NCI-H2196 treated with DMSO at 0.1 percent for 48 hours (cell line): Measurements from ENCODE around the gene LTN1.

Experiments
- DNase-seq: peaks from one replicate; lab custom pipeline; 2025; ENCODE audit not compliant: unreplicated experiment; lab: John Stamatoyannopoulos, UW

The LTN1 gene

GRCh38 chr21:28928578-28929420 lies 63.9 kb downstream of the LTN1 start:
- no peak for DNase-seq

GRCh38 chr21:28927130-28927529 lies 65.5 kb downstream of the LTN1 start:
- no peak for DNase-seq

- no peak for DNase-seq
Measured at GRCh38 chr21:28923439-28923975, 69.2 kb downstream of the LTN1 start.

- no peak for DNase-seq
Measured at GRCh38 chr21:28922368-28922767, 70.3 kb downstream of the LTN1 start.

GRCh38 chr21:28916150-28916893 lies 76.4 kb downstream of the LTN1 start:
- DNase-seq: no peak

- no peak for DNase-seq
Measured at GRCh38 chr21:28913071-28913470, 79.6 kb downstream of the LTN1 start.

- DNase-seq: no peak
Measured at GRCh38 chr21:28910280-28910887, 82.3 kb downstream of the LTN1 start.

GRCh38 chr21:28908351-28908750 lies 84.3 kb downstream of the LTN1 start:
- no peak for DNase-seq

GRCh38 chr21:28906841-28907240 lies 85.8 kb downstream of the LTN1 start:
- no peak for DNase-seq

- no peak for DNase-seq
Measured at GRCh38 chr21:28906236-28906635, 86.4 kb downstream of the LTN1 start.

GRCh38 chr21:28904961-28905435 lies 87.7 kb downstream of the LTN1 start:
- no peak for DNase-seq

GRCh38 chr21:28903448-28903847 lies 89.2 kb downstream of the LTN1 start:
- no peak for DNase-seq

- DNase-seq: no peak
Measured at GRCh38 chr21:28900481-28900880, 92.2 kb downstream of the LTN1 start.

- DNase-seq: no peak
Measured at GRCh38 chr21:28899744-28900143, 92.9 kb downstream of the LTN1 start.

GRCh38 chr21:28899220-28899619 lies 93.5 kb downstream of the LTN1 start:
- DNase-seq: no peak

GRCh38 chr21:28893687-28894086 lies 99.0 kb downstream of the LTN1 start:
- no peak for DNase-seq

- no peak for DNase-seq
Measured at GRCh38 chr21:28892199-28893111, 100.2 kb downstream of the LTN1 start.

- DNase-seq: no peak
Measured at GRCh38 chr21:28885853-28886177, 106.9 kb downstream of the LTN1 start.

GRCh38 chr21:28884976-28885852 lies 107.5 kb downstream of the LTN1 start:
- peak; percentile 82 for DNase-seq

- DNase-seq: no peak
Measured at GRCh38 chr21:28884481-28884880, 108.2 kb downstream of the LTN1 start.
